Tibial nerve (tissue), 4 donors: ENCODE results near the gene SMARCD3.

Experiments
- CTCF ChIP-seq, 5 experiments: fragments of 200-600 bp in 3 of 5; fragments of 450-650 bp in 2 of 5; sonication (generic) in 3 of 5; IDR thresholded peaks; one replicate each; pipeline ENCODE4 v1.5.1; 2016 to 2019; ENCODE audit warnings: antibody characterized with exemption in 5 of 5, mild to moderate bottlenecking in 3 of 5, moderate library complexity in 2 of 5
- EP300 ChIP-seq, 2 donors: sonication (generic); formaldehyde crosslinking; IDR thresholded peaks; one replicate each; pipeline ENCODE4 v1.6.1; 2017; ENCODE audit warnings: antibody characterized with exemption in 2 of 2, mild to moderate bottlenecking in 1 of 2
- POLR2A ChIP-seq, 2 donors: fragments of 450-650 bp; IDR thresholded peaks; one replicate each; pipeline ENCODE4 v1.6.1; 2017; ENCODE audit warnings: antibody characterized with exemption in 2 of 2, mild to moderate bottlenecking in 2 of 2, moderate library complexity in 2 of 2

- TF ChIP-seq CTCF (IDR thresholded peaks at IDR 0.05) (no peak), POLR2A (IDR thresholded peaks at IDR 0.05) (no peak), EP300 (IDR thresholded peaks at IDR 0.05) (no peak)
Measured at GRCh38 chr7:151201751-151202150, 46.7 kb downstream of the SMARCD3 start.
